ENCODE data around the gene CHTOP.
"Not testable (repeated sequence)": the region's sequence is repeated elsewhere in the genome, so short reads cannot be mapped to it uniquely, and the experiment has no call there.

CHTOP gene

GRCh38 chr1:153661111-153661708 is 27.3 kb downstream of the CHTOP start:
- FAIRE-seq, result no peak

GRCh38 chr1:153662269-153662668 is 28.4 kb downstream of the CHTOP start:
- no peak for FAIRE-seq
- TF ChIP-seq POU2F2 (IDR thresholded peaks at IDR 0.05; ENCODE audit: low read depth, low read length), result no peak
- TF ChIP-seq POLR2A (IDR thresholded peaks at IDR 0.05; ENCODE audit: low read depth, low read length), result no peak
- TF ChIP-seq POLR2AphosphoS5 (IDR thresholded peaks at IDR 0.05; ENCODE audit: low read depth, low read length), result no peak
- TF ChIP-seq SPI1 (IDR thresholded peaks at IDR 0.05; ENCODE audit: low read depth, low read length), result no peak
- no peak for TF ChIP-seq TAF1 (IDR thresholded peaks at IDR 0.05; ENCODE audit: low read depth, low read length)
- TF ChIP-seq PAX5 (IDR thresholded peaks at IDR 0.05; ENCODE audit: insufficient read depth, low read length, severe bottlenecking), result no peak
- DNase-seq (ENCODE audit: insufficient read length, low spot score), result no peak

More at GRCh38 chr1:153661111-153661708, 27.3 kb downstream of the CHTOP start:
- no peak for DNase-seq (ENCODE audit: insufficient read length, low spot score)
- TF ChIP-seq POU2F2 (IDR thresholded peaks at IDR 0.05; ENCODE audit: low read depth, low read length), result no peak
- peak; percentile 86 for TF ChIP-seq POLR2AphosphoS5 (IDR thresholded peaks at IDR 0.05; ENCODE audit: low read depth, low read length)
- TF ChIP-seq POLR2A (IDR thresholded peaks at IDR 0.05; ENCODE audit: low read depth, low read length), result peak; percentile 30; the same call in 1 of the 2 replicates

GRCh38 chr1:153663211-153663610 is 29.3 kb downstream of the CHTOP start:
- TF ChIP-seq POU2F2 (IDR thresholded peaks at IDR 0.05; ENCODE audit: low read depth, low read length) (no peak), PAX5 (IDR thresholded peaks at IDR 0.05; ENCODE audit: insufficient read depth, low read length, severe bottlenecking) (no peak), POLR2A (IDR thresholded peaks at IDR 0.05; ENCODE audit: low read depth, low read length) (no peak), TAF1 (IDR thresholded peaks at IDR 0.05; ENCODE audit: low read depth, low read length) (no peak), SPI1 (IDR thresholded peaks at IDR 0.05; ENCODE audit: low read depth, low read length) (no peak), POLR2AphosphoS5 (IDR thresholded peaks at IDR 0.05; ENCODE audit: low read depth, low read length) (no peak)
- no peak for DNase-seq (ENCODE audit: insufficient read length, low spot score)
- FAIRE-seq, result no peak

- FAIRE-seq (no peak), DNase-seq (ENCODE audit: insufficient read length, low spot score) (no peak)
- TF ChIP-seq TAF1 (IDR thresholded peaks at IDR 0.05; ENCODE audit: low read depth, low read length) (no peak), POU2F2 (IDR thresholded peaks at IDR 0.05; ENCODE audit: low read depth, low read length) (no peak), PAX5 (IDR thresholded peaks at IDR 0.05; ENCODE audit: insufficient read depth, low read length, severe bottlenecking) (no peak), SPI1 (IDR thresholded peaks at IDR 0.05; ENCODE audit: low read depth, low read length) (no peak), POLR2AphosphoS5 (IDR thresholded peaks at IDR 0.05; ENCODE audit: low read depth, low read length) (no peak), POLR2A (IDR thresholded peaks at IDR 0.05; ENCODE audit: low read depth, low read length) (no peak)
Measured at GRCh38 chr1:153667439-153667838, 33.6 kb downstream of the CHTOP start.

- FAIRE-seq, result not testable (repeated sequence)
Measured at GRCh38 chr1:153668672-153669071, 34.8 kb downstream of the CHTOP start.

GRCh38 chr1:153669606-153670005 is 35.7 kb downstream of the CHTOP start:
- FAIRE-seq (no peak), DNase-seq (ENCODE audit: insufficient read length, low spot score) (no peak)
- TF ChIP-seq POLR2AphosphoS5 (IDR thresholded peaks at IDR 0.05; ENCODE audit: low read depth, low read length) (no peak), POLR2A (IDR thresholded peaks at IDR 0.05; ENCODE audit: low read depth, low read length) (no peak), PAX5 (IDR thresholded peaks at IDR 0.05; ENCODE audit: insufficient read depth, low read length, severe bottlenecking) (no peak), POU2F2 (IDR thresholded peaks at IDR 0.05; ENCODE audit: low read depth, low read length) (no peak), TAF1 (IDR thresholded peaks at IDR 0.05; ENCODE audit: low read depth, low read length) (no peak), SPI1 (IDR thresholded peaks at IDR 0.05; ENCODE audit: low read depth, low read length) (no peak)

More at GRCh38 chr1:153668672-153669071, 34.8 kb downstream of the CHTOP start:
- DNase-seq (ENCODE audit: insufficient read length, low spot score), result not testable (repeated sequence)

GRCh38 chr1:153670257-153670858 is 36.5 kb downstream of the CHTOP start:
- DNase-seq (ENCODE audit: insufficient read length, low spot score) (no peak), FAIRE-seq (peak; percentile 47)
- no peak for TF ChIP-seq PAX5 (IDR thresholded peaks at IDR 0.05; ENCODE audit: insufficient read depth, low read length, severe bottlenecking)
- no peak for TF ChIP-seq POLR2A (IDR thresholded peaks at IDR 0.05; ENCODE audit: low read depth, low read length)
- TF ChIP-seq POLR2AphosphoS5 (IDR thresholded peaks at IDR 0.05; ENCODE audit: low read depth, low read length), result no peak
- no peak for TF ChIP-seq TAF1 (IDR thresholded peaks at IDR 0.05; ENCODE audit: low read depth, low read length)
- TF ChIP-seq SPI1 (IDR thresholded peaks at IDR 0.05; ENCODE audit: low read depth, low read length), result no peak
- no peak for TF ChIP-seq POU2F2 (IDR thresholded peaks at IDR 0.05; ENCODE audit: low read depth, low read length)

- peak; percentile 89 for DNase-seq (ENCODE audit: insufficient read length, low spot score)
- TF ChIP-seq POLR2AphosphoS5 (IDR thresholded peaks at IDR 0.05; ENCODE audit: low read depth, low read length) (peak; percentile 94), TAF1 (IDR thresholded peaks at IDR 0.05; ENCODE audit: low read depth, low read length) (peak; percentile 93), POU2F2 (IDR thresholded peaks at IDR 0.05; ENCODE audit: low read depth, low read length) (no peak), SPI1 (IDR thresholded peaks at IDR 0.05; ENCODE audit: low read depth, low read length) (no peak), POLR2A (IDR thresholded peaks at IDR 0.05; ENCODE audit: low read depth, low read length) (peak; percentile 95), PAX5 (IDR thresholded peaks at IDR 0.05; ENCODE audit: insufficient read depth, low read length, severe bottlenecking) (peak; percentile 42)
- peak; percentile 94 for FAIRE-seq
Measured at GRCh38 chr1:153670859-153671627, 37.2 kb downstream of the CHTOP start, which contains the start of gene ILF2. TSS of gene ILF2 (minus strand) at chr1:153670993. CDS start at chr1:153670922, 71 bp downstream.

GRCh38 chr1:153671628-153672353 is 37.9 kb downstream of the CHTOP start:
- DNase-seq (ENCODE audit: insufficient read length, low spot score); FAIRE-seq: not testable (repeated sequence)

Data from GM12891 (cell line).